H9 (cell line): ENCODE measurements around the gene UMOD. TPM values are rescaled to one million over a fixed set of nuclear protein-coding genes. Genes with fewer than 3 reads are reported as not detected.

Source experiments
- DNase-seq: peaks from one replicate; pipeline ENCODE4 v3.0.0-alpha.2; 2017
- H2AFZ ChIP-seq: one replicate; pipeline ENCODE4 v1.6.1; 2013; ENCODE audit warnings: mild to moderate bottlenecking, low read length, control low read depth, moderate library complexity
- H2AK5ac ChIP-seq: 2 replicates; pipeline ENCODE4 v1.6.1; 2013; ENCODE audit warnings: low read length, control low read depth, mixed read lengths; ENCODE audit not compliant: insufficient read length
- H2BK120ac ChIP-seq: one replicate; pipeline ENCODE4 v1.6.1; 2013; ENCODE audit warnings: low read depth, mild to moderate bottlenecking, low read length, control low read depth, inconsistent platforms; ENCODE audit not compliant: poor library complexity, severe bottlenecking
- H2BK12ac ChIP-seq: 2 replicates; pipeline ENCODE4 v1.6.1; 2013; ENCODE audit warnings: low read length, control low read depth, mixed read lengths, low read depth; ENCODE audit not compliant: insufficient read length
- H2BK15ac ChIP-seq: 2 replicates; pipeline ENCODE4 v1.6.1; 2013; ENCODE audit warnings: low read depth, low read length, control low read depth
- H2BK20ac ChIP-seq: one replicate; pipeline ENCODE4 v1.6.1; 2013; ENCODE audit warnings: low read depth, mild to moderate bottlenecking, low read length, control low read depth, inconsistent platforms; ENCODE audit not compliant: poor library complexity, severe bottlenecking
- H2BK5ac ChIP-seq: 2 replicates; pipeline ENCODE4 v1.6.1; 2013; ENCODE audit warnings: low read length, control low read depth, mixed read lengths; ENCODE audit not compliant: insufficient read length
- H3K14ac ChIP-seq: 2 replicates; pipeline ENCODE4 v1.6.1; 2013; ENCODE audit warnings: low read length, control low read depth; ENCODE audit not compliant: insufficient read depth
- H3K18ac ChIP-seq: 2 replicates; pipeline ENCODE4 v1.6.1; 2013; ENCODE audit warnings: low read depth, mild to moderate bottlenecking, mixed read lengths, low read length, control low read depth; ENCODE audit not compliant: insufficient read length
- H3K23ac ChIP-seq: 2 replicates; pipeline ENCODE4 v1.6.1; 2013; ENCODE audit warnings: low read length, control low read depth, mixed read lengths, low read depth; ENCODE audit not compliant: insufficient read length
- H3K23me2 ChIP-seq: 2 replicates; pipeline ENCODE4 v1.6.1; 2013; ENCODE audit warnings: low read depth, mild to moderate bottlenecking, mixed read lengths, low read length, control low read depth; ENCODE audit not compliant: insufficient read length, poor library complexity, severe bottlenecking
- H3K27ac ChIP-seq: 2 replicates; pipeline ENCODE4 v1.5.1; 2013; ENCODE audit warnings: low read length, control low read depth, mixed read lengths, low read depth; ENCODE audit not compliant: insufficient read length
- H3K27me3 ChIP-seq: 2 replicates; pipeline ENCODE4 v1.6.1; 2013; ENCODE audit warnings: low read length, control low read depth, inconsistent platforms; ENCODE audit not compliant: insufficient read depth
- H3K4ac ChIP-seq: 2 replicates; pipeline ENCODE4 v1.6.1; 2013; ENCODE audit warnings: low read depth, mild to moderate bottlenecking, control low read depth, inconsistent platforms, low read length, moderate library complexity
- H3K4me1 ChIP-seq: 2 replicates; pipeline ENCODE4 v1.6.1; 2013; ENCODE audit warnings: low read length, control low read depth, inconsistent platforms; ENCODE audit not compliant: insufficient read depth
- H3K4me2 ChIP-seq: 2 replicates; pipeline ENCODE4 v1.6.1; 2013; ENCODE audit warnings: low read length, control low read depth, mixed read lengths; ENCODE audit not compliant: insufficient read length, insufficient read depth
- H3K56ac ChIP-seq: 2 replicates; pipeline ENCODE4 v1.6.1; 2013; ENCODE audit warnings: low read depth, mild to moderate bottlenecking, mixed read lengths, low read length, control low read depth; ENCODE audit not compliant: insufficient read length
- H3K79me1 ChIP-seq: 2 replicates; pipeline ENCODE4 v1.6.1; 2013; ENCODE audit warnings: low read depth, mild to moderate bottlenecking, moderate library complexity, low read length, control low read depth, inconsistent platforms; ENCODE audit not compliant: insufficient read depth, poor library complexity, severe bottlenecking
- H3K79me2 ChIP-seq: 2 replicates; pipeline ENCODE4 v1.6.1; 2013; ENCODE audit warnings: low read length, control low read depth, inconsistent platforms; ENCODE audit not compliant: insufficient read depth
- H3K9ac ChIP-seq: 2 replicates; pipeline ENCODE4 v1.6.1; 2013; ENCODE audit warnings: low read length, control low read depth, mixed read lengths; ENCODE audit not compliant: insufficient read length; ENCODE audit errors: extremely low read depth
- H3K9me3 ChIP-seq: one replicate; pipeline ENCODE4 v1.6.1; 2013; ENCODE audit warnings: low read depth, low read length, inconsistent platforms; ENCODE audit not compliant: control insufficient read depth
- H3T11ph ChIP-seq: one replicate; pipeline ENCODE4 v1.6.1; 2013; ENCODE audit warnings: mild to moderate bottlenecking, low read length, control low read depth, inconsistent platforms
- H4K20me1 ChIP-seq: one replicate; pipeline ENCODE4 v1.6.1; 2013; ENCODE audit not compliant: control insufficient read depth, insufficient read length, insufficient read depth
- H4K5ac ChIP-seq: 2 replicates; pipeline ENCODE4 v1.6.1; 2013; ENCODE audit warnings: low read depth, mild to moderate bottlenecking, mixed read lengths, low read length, control low read depth; ENCODE audit not compliant: insufficient read length
- H4K8ac ChIP-seq: replicated peaks from 2 replicates; pipeline ENCODE4 v1.6.1; 2013; ENCODE audit warnings: low read length, control low read depth, mixed read lengths, low read depth; ENCODE audit not compliant: insufficient read length
- H4K91ac ChIP-seq: 2 replicates; pipeline ENCODE4 v1.6.1; 2013; ENCODE audit warnings: low read depth, mild to moderate bottlenecking, moderate library complexity, mixed read lengths, low read length, control low read depth; ENCODE audit not compliant: insufficient read length
- H3K27ac Mint-ChIP-seq, 3 experiments: 2 replicates in 2 of 3; 3 replicates in 1 of 3; pipeline ENCODE4 v1.8.0; 2020 to 2021; ENCODE audit warnings: mixed read lengths in 3 of 3, mild to moderate bottlenecking in 1 of 3, moderate library complexity in 1 of 3
- H3K27me3 Mint-ChIP-seq: 2 replicates; pipeline ENCODE4 v1.8.0; 2021; ENCODE audit warnings: low read depth, mild to moderate bottlenecking, moderate library complexity, mixed read lengths
- H3K36me3 Mint-ChIP-seq, 3 experiments: 2 replicates in 2 of 3; 3 replicates in 1 of 3; pipeline ENCODE4 v1.8.0; 2020 to 2021; ENCODE audit warnings: low read depth in 3 of 3, mixed read lengths in 3 of 3; ENCODE audit not compliant: insufficient read depth in 1 of 3
- H3K4me1 Mint-ChIP-seq, 2 experiments: 2 replicates each; pipeline ENCODE4 v1.8.0; 2020; ENCODE audit warnings: mixed read lengths in 2 of 2
- H3K4me3 Mint-ChIP-seq, 2 experiments: 2 replicates in 1 of 2; 3 replicates in 1 of 2; pipeline ENCODE4 v1.8.0; 2020 to 2021; ENCODE audit warnings: mild to moderate bottlenecking in 2 of 2, mixed read lengths in 2 of 2, moderate library complexity in 1 of 2
- H3K9me3 Mint-ChIP-seq, 2 experiments: 2 replicates in 1 of 2; 3 replicates in 1 of 2; pipeline ENCODE4 v1.8.0; 2020; ENCODE audit warnings: mild to moderate bottlenecking in 2 of 2, mixed read lengths in 2 of 2, moderate library complexity in 1 of 2
- WGBS: extraction: QIAGEN DNeasy Blood & Tissue Kit; methylation state at CpG from one replicate; pipeline ENCODE4 v1.1.7; 2013; ENCODE audit warnings: missing lambda C conversion rate, low lambda C conversion rate, mixed read lengths; ENCODE audit not compliant: insufficient read length; ENCODE audit errors: extremely low coverage; 5-methylcytosine and 5-hydroxymethylcytosine counted together
- total RNA-seq: library from RNA; stranded (reverse); gene quantifications from 2 replicates; pipeline ENCODE4 v1.2.1, GENCODE V29; 2021
- TF ChIP-seq, protein P1 (sequence below): fragments of 200-600 bp; sonication (generic); conservative IDR thresholded peaks from 3 replicates; pipeline ENCODE4 v1.8.0; 2021; ENCODE audit warnings: antibody characterized with exemption, mild to moderate bottlenecking

UMOD gene
- total RNA-seq, 1 experiment from 2014 or later = not detected

DNA sequence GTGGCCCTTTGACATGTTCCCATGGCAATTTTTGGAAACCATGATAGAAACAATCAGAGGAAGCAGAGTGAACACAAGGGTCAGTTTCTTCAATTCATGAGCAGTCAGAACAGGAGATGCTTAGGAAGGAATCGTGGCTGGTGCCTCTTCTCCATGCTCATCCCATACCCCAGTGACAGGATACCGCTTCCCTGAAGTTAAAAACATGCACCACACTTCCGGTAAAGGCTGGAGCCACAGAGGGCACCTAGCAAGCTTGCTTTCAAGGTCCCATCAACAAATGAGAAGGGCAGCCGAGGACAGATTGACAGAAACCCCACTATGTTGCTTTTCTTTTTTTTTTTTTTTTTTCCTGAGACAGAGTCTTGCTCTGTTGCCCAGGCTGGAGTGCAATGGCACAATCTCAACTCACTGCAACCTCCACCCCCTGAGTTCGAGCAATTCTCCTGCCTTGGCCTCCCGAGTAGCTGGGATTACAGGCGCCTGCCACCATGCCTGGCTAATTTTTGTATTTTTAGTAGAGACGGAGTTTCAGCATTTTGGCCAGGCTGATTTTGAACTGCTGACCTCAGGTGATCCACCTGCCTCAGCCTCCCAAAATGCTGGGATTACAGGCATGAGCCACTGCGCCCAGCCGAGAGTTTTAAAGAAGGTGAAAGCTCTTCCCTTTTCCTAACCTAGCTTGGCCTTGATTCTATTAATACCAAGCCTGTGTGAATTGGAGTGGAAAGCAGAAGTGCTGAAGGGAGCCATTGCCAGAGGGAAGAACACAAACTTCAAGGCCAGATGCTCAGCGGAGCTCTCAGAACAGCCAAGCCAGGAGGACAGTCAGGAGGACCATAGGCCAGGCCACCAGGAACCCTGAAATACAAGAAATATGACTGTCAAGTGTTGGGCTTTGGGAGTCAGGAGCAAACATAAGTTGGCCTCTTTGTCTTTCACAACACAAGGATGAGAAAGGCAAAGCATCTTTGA is 41.8 kb downstream of the UMOD start:
- Mint-ChIP-seq H3K27ac (no peak overlapping the region), H3K9me3 (peaks cover 0 to 4% of the 10 kb centered on the region in 2 experiments; a peak in 1 of 5 replicates), H3K36me3 (no peaks in the 10 kb centered on the region), H3K4me1 (peaks cover 8 to 12% of the 10 kb centered on the region in 2 experiments; a peak in 2 of 4 replicates), H3K4me3 (no peak overlapping the region), H3K27me3 (no peaks in the 10 kb centered on the region; the same call in 1 of the 2 replicates)
- no peaks in the 10 kb centered on the region for H3K79me2 ChIP-seq
- WGBS = no CpG with 5 or more reads among the region's 11 CpGs
- H2BK12ac ChIP-seq = no peak overlapping the region
- no peak overlapping the region for H2AK5ac ChIP-seq
- no peak overlapping the region for H3K4ac ChIP-seq
- no peaks in the 10 kb centered on the region for H3K9me3 ChIP-seq
- TF ChIP-seq, protein P1, sequence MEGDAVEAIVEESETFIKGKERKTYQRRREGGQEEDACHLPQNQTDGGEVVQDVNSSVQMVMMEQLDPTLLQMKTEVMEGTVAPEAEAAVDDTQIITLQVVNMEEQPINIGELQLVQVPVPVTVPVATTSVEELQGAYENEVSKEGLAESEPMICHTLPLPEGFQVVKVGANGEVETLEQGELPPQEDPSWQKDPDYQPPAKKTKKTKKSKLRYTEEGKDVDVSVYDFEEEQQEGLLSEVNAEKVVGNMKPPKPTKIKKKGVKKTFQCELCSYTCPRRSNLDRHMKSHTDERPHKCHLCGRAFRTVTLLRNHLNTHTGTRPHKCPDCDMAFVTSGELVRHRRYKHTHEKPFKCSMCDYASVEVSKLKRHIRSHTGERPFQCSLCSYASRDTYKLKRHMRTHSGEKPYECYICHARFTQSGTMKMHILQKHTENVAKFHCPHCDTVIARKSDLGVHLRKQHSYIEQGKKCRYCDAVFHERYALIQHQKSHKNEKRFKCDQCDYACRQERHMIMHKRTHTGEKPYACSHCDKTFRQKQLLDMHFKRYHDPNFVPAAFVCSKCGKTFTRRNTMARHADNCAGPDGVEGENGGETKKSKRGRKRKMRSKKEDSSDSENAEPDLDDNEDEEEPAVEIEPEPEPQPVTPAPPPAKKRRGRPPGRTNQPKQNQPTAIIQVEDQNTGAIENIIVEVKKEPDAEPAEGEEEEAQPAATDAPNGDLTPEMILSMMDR = no peak
- no peak overlapping the region for H3K4me2 ChIP-seq
- H3K23me2 ChIP-seq = no peaks in the 10 kb centered on the region
- no peak overlapping the region for H3K23ac ChIP-seq
- no peaks in the 10 kb centered on the region for H3K79me1 ChIP-seq
- no peak overlapping the region for H3K56ac ChIP-seq
- no peak overlapping the region for H4K8ac ChIP-seq
- no peak overlapping the region for H3K9ac ChIP-seq
- no peaks in the 10 kb centered on the region for H4K20me1 ChIP-seq
- no peak overlapping the region for H2BK20ac ChIP-seq
- H3K4me1 ChIP-seq = peaks cover 6% of the 10 kb centered on the region
- H3K14ac ChIP-seq = no peak overlapping the region
- no peak overlapping the region for H2BK15ac ChIP-seq
- no peak overlapping the region for H3K18ac ChIP-seq
- H2BK120ac ChIP-seq = no peak overlapping the region
- no peaks in the 10 kb centered on the region for H3K27me3 ChIP-seq
- no peak overlapping the region for H2AFZ ChIP-seq
- DNase-seq = no peak
- no peak overlapping the region for H4K91ac ChIP-seq
- H4K5ac ChIP-seq = no peak overlapping the region
- no peak overlapping the region for H3T11ph ChIP-seq
- H3K27ac ChIP-seq = no peak overlapping the region
- no peak overlapping the region for H2BK5ac ChIP-seq
